ENCODE data around the gene PRM2. TPM values are rescaled to one million over a fixed set of nuclear protein-coding genes. Genes with fewer than 3 reads are reported as not detected.

PRM2 gene
- total and polyA plus RNA-seq, 2 of the 8 experiments (the other 6 are each of a cell fraction or from before 2014, with no cell fraction given): not detected

GRCh38 chr16:11245988-11246387 lies 30.3 kb downstream of the PRM2 start:
- no peak overlapping the region for H4K8ac ChIP-seq (ENCODE audit: extremely low read depth, insufficient read depth, low read length)
- no peak overlapping the region for H4K5ac ChIP-seq (ENCODE audit: insufficient read length, low read depth, low read length)
- DNase-seq (ENCODE audit: low read depth in 1 of 2, low spot score in 2 of 2) (no peak), FAIRE-seq (no peak)
- H3K18ac ChIP-seq (ENCODE audit: extremely low read depth, low read length): no peak overlapping the region
- H3K36me3 ChIP-seq (ENCODE audit: control insufficient read depth in 2 of 4, insufficient read depth in 4 of 4, low read length in 3 of 4): no peaks in the 10 kb centered on the region
- H2BK120ac ChIP-seq (replicated peaks; ENCODE audit: low read depth, low read length): no peak overlapping the region
- H2BK5ac ChIP-seq (ENCODE audit: low read depth, low read length): no peak overlapping the region
- no peaks in the 10 kb centered on the region for H3K9me3 ChIP-seq (ENCODE audit: insufficient read depth in 2 of 2, low read depth in 1 of 2, low read length in 1 of 2)
- no peak overlapping the region for H3K14ac ChIP-seq (ENCODE audit: insufficient read length)
- H3K79me2 ChIP-seq (ENCODE audit: control insufficient read depth in 1 of 2, insufficient read depth in 2 of 2, low read length in 2 of 2): no peaks in the 10 kb centered on the region
- H3K27ac ChIP-seq (ENCODE audit: low read depth, low read length): no peak overlapping the region
- no peaks in the 10 kb centered on the region; the same call in 1 of the 2 replicates for H3K23me2 ChIP-seq (ENCODE audit: low read depth, low read length)
- no peak overlapping the region for H2BK20ac ChIP-seq (ENCODE audit: low read length)
- H3K23ac ChIP-seq (ENCODE audit: insufficient read length): no peak overlapping the region
- H2AFZ ChIP-seq (ENCODE audit: low read length): no peak overlapping the region
- H3K79me1 ChIP-seq (ENCODE audit: low read depth, low read length): no peaks in the 10 kb centered on the region; the same call in 1 of the 2 replicates
- no peak for TF ChIP-seq ASH2L (IDR thresholded peaks at IDR 0.05; ENCODE audit: low read length)
- TF ChIP-seq JUN (IDR thresholded peaks at IDR 0.05; ENCODE audit: low read depth, low read length): no peak
- no peak for TF ChIP-seq HDAC2 (IDR thresholded peaks at IDR 0.05; ENCODE audit: borderline replicate concordance in 1 of 2, low read depth in 2 of 2, low read length in 2 of 2)
- TF ChIP-seq NANOG (IDR thresholded peaks at IDR 0.05; ENCODE audit: insufficient read depth, low read depth, low read length, poor library complexity, severe bottlenecking): no peak
- H2BK12ac ChIP-seq (ENCODE audit: low read depth, low read length): no peak overlapping the region
- H3K4me1 ChIP-seq (replicated peaks in 1 of 4; ENCODE audit: control insufficient read depth in 3 of 4, insufficient read depth in 4 of 4, low read length in 3 of 4): peaks cover 0 to 6% (median under 1%) of the 10 kb centered on the region in 4 experiments; a peak in 3 of 7 replicates
- no peak overlapping the region for H2BK15ac ChIP-seq (ENCODE audit: low read length)
- H3K27me3 ChIP-seq (replicated peaks in 1 of 4; ENCODE audit: control insufficient read depth in 3 of 4, extremely low read depth in 1 of 4, insufficient read depth in 3 of 4, low read length in 3 of 4): no peaks in the 10 kb centered on the region
- ChIA-PET POLR2A (ENCODE audit: partially characterized antibody) (interaction anchor here (2.8 kb wide), 1 partner anchor 9 kb away, joined by 18 read pairs; the partner anchor contains the start of gene SOCS1), CTCF (ENCODE audit: partially characterized antibody) (interaction anchor here (0.9 to 1.5 kb wide), 5 partner anchors 28 to 275 kb away, joined by 3 to 5 read pairs (median 4); no protein-coding TSS in a partner anchor)
- no peak overlapping the region for H3K4ac ChIP-seq (replicated peaks; ENCODE audit: insufficient read length, low read depth, low read length)
- no peak overlapping the region for H3K9ac ChIP-seq (replicated peaks in 1 of 4; ENCODE audit: extremely low read depth in 1 of 4, low read depth in 3 of 4, low read length in 3 of 4)
- H3K4me2 ChIP-seq (ENCODE audit: insufficient read depth in 1 of 2, low read depth in 2 of 2, low read length in 2 of 2): no peak overlapping the region
- H3K4me3 ChIP-seq (ENCODE audit: extremely low read depth in 1 of 4, insufficient read depth in 2 of 4, low read depth in 3 of 4, low read length in 4 of 4): no peak overlapping the region
- no peaks in the 10 kb centered on the region for H4K20me1 ChIP-seq (replicated peaks in 1 of 2; ENCODE audit: control insufficient read depth in 1 of 2, insufficient read depth in 2 of 2, low read length in 2 of 2)
- H4K91ac ChIP-seq (replicated peaks; ENCODE audit: insufficient read length, low read length): no peak overlapping the region
- H3K56ac ChIP-seq (replicated peaks; ENCODE audit: insufficient read length, low read depth, low read length): no peak overlapping the region
- no peak overlapping the region for H2AK5ac ChIP-seq (ENCODE audit: low read depth, low read length)

All from H1 (cell line).